Uterus (tissue), 4 donors: ENCODE measurements around the gene C1QTNF6. TPM values are rescaled to one million over a fixed set of nuclear protein-coding genes. Genes with fewer than 3 reads are reported as not detected.

Experiments
- DNase-seq, 2 donors: peaks; one replicate each; pipeline ENCODE4 v3.0.0-alpha.2; 2019 to 2020
- H3K27ac ChIP-seq, 2 donors: fragments of 200-600 bp; sonication (generic); 1 replicate in 1 of 2; 2 replicates in 1 of 2; pipeline ENCODE4 v1.5.1; 2016 to 2018
- H3K27me3 ChIP-seq, 2 donors: fragments of 200-600 bp; sonication (generic); one replicate each; pipeline ENCODE4 v1.5.1; 2018 to 2019; ENCODE audit warnings: control low read depth in 1 of 2
- H3K36me3 ChIP-seq, 2 donors: fragments of 200-600 bp; sonication (generic); one replicate each; pipeline ENCODE4 v1.5.1; 2019; ENCODE audit warnings: control low read depth in 1 of 2
- H3K4me1 ChIP-seq, 2 donors: fragments of 200-600 bp; sonication (generic); one replicate each; pipeline ENCODE4 v1.5.1; 2018 to 2019; ENCODE audit warnings: control low read depth in 1 of 2
- H3K4me3 ChIP-seq, 2 donors: fragments of 200-600 bp; sonication (generic); 1 replicate in 1 of 2; 2 replicates in 1 of 2; pipeline ENCODE4 v1.5.1; 2018 to 2019; ENCODE audit warnings: mild to moderate bottlenecking in 1 of 2
- H3K9me3 ChIP-seq, 2 donors: fragments of 200-600 bp; sonication (generic); one replicate each; pipeline ENCODE4 v1.5.1; 2019; ENCODE audit warnings: control low read depth in 1 of 2
- CTCF ChIP-seq, 4 experiments: fragments of 200-600 bp in 2 of 4; fragments of 450-650 bp in 2 of 4; sonication (generic) in 2 of 4; IDR thresholded peaks; one replicate each; pipeline ENCODE4 v1.5.1; 2016 to 2019; ENCODE audit warnings: antibody characterized with exemption in 4 of 4, mild to moderate bottlenecking in 2 of 4, moderate library complexity in 1 of 4
- POLR2A ChIP-seq, 2 donors: fragments of 450-650 bp; IDR thresholded peaks; one replicate each; pipeline ENCODE4 v1.6.1; 2016; ENCODE audit warnings: antibody characterized with exemption in 2 of 2, mild to moderate bottlenecking in 1 of 2, moderate library complexity in 1 of 2
- intact Hi-C: fragments of 100-400 bp; cut with DNase I; formaldehyde crosslinking; loops from one replicate; pipeline ENCODE4 v1.15.1; 2023; ENCODE audit warnings: low total_unique reads
- total RNA-seq, 4 donors: library from RNA; depleted of rRNA in 3 of 4; stranded (reverse); fragments of >200 nt in 3 of 4; gene quantifications; one replicate each; pipeline versions ENCODE4 v1.1.0 to v1.2.4, GENCODE V29; 2014 to 2023
- donor health status: DM: yes; HTN: yes; CAD: no.

Gene C1QTNF6
- total RNA-seq, 4 donors from 2014 or later, result 0.29 to 16.0 (median 3.1) TPM

- DNase-seq, result no peak
- no peaks in the 10 kb centered on the region for H3K4me1 ChIP-seq
- TF ChIP-seq POLR2A (IDR thresholded peaks at IDR 0.05) (no peak), CTCF (IDR thresholded peaks at IDR 0.05) (no peak)
- intact Hi-C loops, result no loop called here
- no peaks in the 10 kb centered on the region for H3K9me3 ChIP-seq
- no peaks in the 10 kb centered on the region for H3K27me3 ChIP-seq
- H3K4me3 ChIP-seq, result no peak overlapping the region
- H3K36me3 ChIP-seq, result no peaks in the 10 kb centered on the region
- H3K27ac ChIP-seq, result no peak overlapping the region
These were observed 36.8 kb upstream of the C1QTNF6 start for GRCh38 chr22:37224757-37225420.

- intact Hi-C loops, result no loop called here
- H3K36me3 ChIP-seq, result no peaks in the 10 kb centered on the region
- H3K4me1 ChIP-seq, result no peaks in the 10 kb centered on the region
- no peak for TF ChIP-seq CTCF (IDR thresholded peaks at IDR 0.05)
- no peak for TF ChIP-seq POLR2A (IDR thresholded peaks at IDR 0.05)
- no peak overlapping the region for H3K4me3 ChIP-seq
- H3K9me3 ChIP-seq, result no peaks in the 10 kb centered on the region
- no peak for DNase-seq
- no peaks in the 10 kb centered on the region for H3K27me3 ChIP-seq
- no peak overlapping the region for H3K27ac ChIP-seq
These were observed 36.0 kb upstream of the C1QTNF6 start for GRCh38 chr22:37223965-37224551.

- H3K27ac ChIP-seq, result no peak overlapping the region
- no peak for TF ChIP-seq CTCF (IDR thresholded peaks at IDR 0.05)
- TF ChIP-seq POLR2A (IDR thresholded peaks at IDR 0.05), result no peak
- intact Hi-C loops, result no loop called here
- no peak overlapping the region for H3K4me3 ChIP-seq
- H3K9me3 ChIP-seq, result no peaks in the 10 kb centered on the region
- H3K4me1 ChIP-seq, result no peaks in the 10 kb centered on the region
- no peaks in the 10 kb centered on the region for H3K36me3 ChIP-seq
- H3K27me3 ChIP-seq, result no peaks in the 10 kb centered on the region
- no peak for DNase-seq
These were observed 34.5 kb upstream of the C1QTNF6 start for GRCh38 chr22:37222440-37222971.

- H3K4me3 ChIP-seq, result no peak overlapping the region
- H3K36me3 ChIP-seq, result no peaks in the 10 kb centered on the region
- H3K27me3 ChIP-seq, result no peaks in the 10 kb centered on the region
- no peaks in the 10 kb centered on the region for H3K9me3 ChIP-seq
- TF ChIP-seq POLR2A (IDR thresholded peaks at IDR 0.05) (no peak), CTCF (IDR thresholded peaks at IDR 0.05) (no peak)
- no peaks in the 10 kb centered on the region for H3K4me1 ChIP-seq
- intact Hi-C loops, result no loop called here
- H3K27ac ChIP-seq, result no peak overlapping the region
- no peak for DNase-seq
These were observed 33.6 kb upstream of the C1QTNF6 start for GRCh38 chr22:37221424-37222333.
